HG03565 (cell line): ENCODE data around the gene TP53I13.
"Not testable (repeated sequence)": the region's sequence is repeated elsewhere in the genome, so short reads cannot be mapped to it uniquely, and the experiment has no call there.

Source experiments
- ATAC-seq: cut with Tn5 transposase; IDR thresholded peaks from one replicate; pipeline ENCODE4 v1.9.1; 2021; ENCODE audit warnings: mild to moderate bottlenecking, moderate library complexity; ENCODE audit not compliant: unreplicated experiment

Gene TP53I13

GRCh38 chr17:29568331-29569244, at the start of gene TP53I13:
Gene TP53I13, plus strand, starts transcription at chr17:29568701. Its CDS starts 58 bp downstream, at chr17:29568759.
- no peak for ATAC-seq

GRCh38 chr17:29524692-29525091, 43.8 kb upstream of the TP53I13 start:
- ATAC-seq: no peak

DNA sequence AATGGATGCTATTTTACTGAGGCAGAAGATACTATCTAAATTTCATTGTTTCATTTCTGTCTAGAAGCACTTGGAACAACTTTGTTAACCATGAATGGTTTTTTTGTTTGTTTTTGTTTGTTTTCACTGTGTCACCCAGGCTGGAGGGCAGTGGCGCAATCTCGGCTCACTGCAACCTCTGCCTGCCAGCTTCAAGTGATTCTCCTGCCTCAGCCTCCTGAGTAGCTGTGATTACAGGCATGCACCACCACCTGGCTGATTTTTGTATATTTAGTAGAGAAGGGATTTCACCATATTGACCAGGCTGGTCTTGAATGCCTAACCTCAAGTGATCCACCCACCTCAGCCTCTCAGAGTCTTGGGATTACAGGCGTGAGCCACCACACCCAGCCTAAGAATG, 42.2 kb upstream of the TP53I13 start:
- no peak for ATAC-seq

GRCh38 chr17:29533976-29534375, 34.5 kb upstream of the TP53I13 start:
- no peak for ATAC-seq

DNA sequence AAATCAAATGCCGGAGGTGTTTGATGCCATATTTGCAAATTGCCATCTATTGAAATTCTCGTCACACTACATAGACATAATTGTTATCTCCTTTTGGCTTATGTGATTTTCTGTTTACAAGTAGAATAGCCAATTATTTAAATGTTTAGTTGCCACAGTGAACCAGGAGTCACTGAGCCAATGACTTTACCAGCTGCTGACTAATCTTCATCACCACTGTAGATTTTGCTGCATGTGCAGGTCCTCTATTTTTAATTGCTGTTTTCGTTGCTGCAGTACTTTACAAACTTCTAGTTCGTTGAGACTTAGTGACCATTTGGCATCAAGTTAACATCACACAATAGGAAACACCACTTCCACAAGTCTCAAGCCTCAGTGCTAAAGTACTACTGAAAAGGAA, 24.4 kb upstream of the TP53I13 start:
- no peak for ATAC-seq

DNA sequence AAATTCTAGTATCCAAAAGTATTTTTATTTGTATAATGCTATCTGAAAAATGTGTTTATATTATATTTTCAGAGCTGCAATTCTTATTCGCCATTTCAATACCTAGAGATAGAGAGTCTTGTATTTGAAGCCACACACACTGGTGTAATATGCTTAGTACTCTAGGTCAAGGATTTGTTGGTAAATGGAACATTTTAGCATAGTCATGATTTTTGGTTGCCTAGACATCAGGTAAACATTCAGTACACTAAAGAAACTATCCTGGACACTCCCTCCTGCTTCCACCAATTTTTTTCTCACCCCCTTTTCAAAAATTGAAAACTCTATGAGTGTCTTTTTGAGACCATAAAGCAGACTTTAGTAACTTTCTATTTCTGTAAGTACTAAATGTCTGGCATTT, 22.4 kb upstream of the TP53I13 start:
- no peak for ATAC-seq

DNA sequence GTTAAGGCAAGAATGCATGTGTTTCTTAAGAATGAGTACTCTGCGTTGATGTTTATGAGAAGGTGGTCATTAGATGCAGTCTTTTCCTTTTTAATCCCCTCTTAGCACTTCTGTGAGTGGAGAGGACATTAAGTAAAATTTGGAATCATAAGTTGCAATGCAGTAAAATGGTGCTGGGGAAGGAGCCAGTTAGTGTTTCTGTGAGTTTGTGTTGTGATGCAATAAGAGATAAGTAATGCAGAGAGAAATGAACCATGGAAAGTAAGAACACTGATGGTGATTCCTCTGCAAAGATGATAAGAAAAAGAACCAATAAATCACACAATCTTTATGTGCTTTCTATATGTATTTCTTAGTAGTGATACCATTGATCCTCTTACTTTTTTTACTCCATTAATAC, 21.7 kb upstream of the TP53I13 start:
- ATAC-seq: no peak

DNA sequence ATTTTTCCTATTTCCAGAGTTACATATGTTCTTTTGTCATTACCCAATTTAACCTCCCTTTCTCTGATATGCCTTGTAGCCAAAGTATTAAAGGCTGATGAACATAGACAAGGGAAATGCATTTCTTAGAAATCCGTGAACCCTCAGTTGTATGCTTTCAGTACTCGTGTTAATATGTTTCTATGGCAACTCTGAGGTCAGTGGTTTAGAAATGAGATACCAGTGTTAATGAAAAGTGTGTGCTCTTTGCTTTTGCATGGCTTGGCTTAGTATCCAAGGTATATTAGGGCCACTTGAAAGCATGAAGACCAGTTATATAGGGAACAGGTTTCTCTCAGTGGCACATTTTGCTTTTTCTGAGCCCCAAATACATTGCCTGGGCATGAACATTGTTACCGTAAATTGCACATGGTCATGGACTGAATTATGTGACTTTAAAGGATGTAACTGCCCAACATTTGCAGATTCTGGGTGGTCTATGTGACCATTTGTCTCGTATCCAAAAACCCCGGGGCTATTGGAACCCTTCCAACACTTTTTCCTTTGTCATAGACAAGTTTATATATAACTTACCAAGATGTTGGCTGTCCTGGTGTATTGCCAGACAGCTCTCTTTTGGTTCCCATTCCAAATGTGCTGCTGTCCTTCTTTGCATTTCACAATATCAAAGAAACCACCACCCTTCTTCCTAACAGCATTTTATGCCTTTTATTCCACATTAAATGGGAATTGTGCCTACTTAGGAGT, 19.2 kb upstream of the TP53I13 start:
- ATAC-seq: no peak

DNA sequence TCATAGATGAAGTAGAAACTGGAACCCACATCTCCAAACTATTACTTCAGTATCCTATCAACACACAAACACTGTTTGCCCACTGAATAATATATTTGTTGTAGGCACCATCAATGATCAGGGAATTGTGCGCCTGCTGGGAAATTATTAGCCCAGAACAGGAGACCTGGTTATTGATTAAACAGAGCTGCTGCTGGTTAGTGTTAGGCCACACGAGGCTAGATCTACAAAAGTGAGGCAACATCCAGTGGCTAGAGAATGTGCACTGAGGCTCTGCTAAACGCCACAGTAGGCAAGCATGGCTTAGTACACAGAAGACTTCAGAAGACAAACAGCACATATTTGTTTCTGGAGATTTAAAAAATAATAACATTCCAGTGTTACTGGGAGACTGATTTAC, 12.7 kb upstream of the TP53I13 start:
- no peak for ATAC-seq

DNA sequence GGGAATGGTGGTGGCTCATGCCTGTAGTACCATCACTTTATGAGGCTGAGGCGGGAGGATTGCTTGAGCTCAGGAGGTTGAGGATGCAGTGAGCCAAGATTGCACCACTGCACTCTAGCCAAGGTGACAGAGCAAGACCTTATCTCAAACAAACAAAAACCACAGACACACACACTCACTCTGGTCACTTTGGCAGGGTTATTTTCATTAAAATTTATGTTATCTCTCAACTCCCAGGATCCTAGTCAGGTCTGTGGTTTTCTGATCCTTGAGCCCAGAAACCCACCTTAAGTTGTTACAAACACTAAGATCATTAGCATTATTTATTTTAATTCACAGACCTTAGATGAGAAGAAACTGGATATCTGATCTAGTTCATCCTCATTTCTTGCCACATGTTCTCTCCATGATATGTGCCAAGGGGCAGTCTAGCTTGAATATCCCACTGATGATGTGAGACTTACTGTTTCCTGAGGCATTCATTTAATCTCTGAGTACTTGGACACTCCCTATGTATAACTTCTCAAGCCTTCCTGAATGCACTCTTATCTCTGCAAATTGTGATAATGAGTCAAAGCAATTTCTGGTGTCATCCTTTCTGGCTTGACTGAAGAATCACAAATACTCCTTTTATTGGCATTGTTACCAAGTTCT, 11.3 kb upstream of the TP53I13 start:
- no peak for ATAC-seq

GRCh38 chr17:29557739-29558116, 10.8 kb upstream of the TP53I13 start:
- ATAC-seq: no peak

- ATAC-seq: not testable (repeated sequence)
Observed at GRCh38 chr17:29558139-29558538, 10.4 kb upstream of the TP53I13 start.

DNA sequence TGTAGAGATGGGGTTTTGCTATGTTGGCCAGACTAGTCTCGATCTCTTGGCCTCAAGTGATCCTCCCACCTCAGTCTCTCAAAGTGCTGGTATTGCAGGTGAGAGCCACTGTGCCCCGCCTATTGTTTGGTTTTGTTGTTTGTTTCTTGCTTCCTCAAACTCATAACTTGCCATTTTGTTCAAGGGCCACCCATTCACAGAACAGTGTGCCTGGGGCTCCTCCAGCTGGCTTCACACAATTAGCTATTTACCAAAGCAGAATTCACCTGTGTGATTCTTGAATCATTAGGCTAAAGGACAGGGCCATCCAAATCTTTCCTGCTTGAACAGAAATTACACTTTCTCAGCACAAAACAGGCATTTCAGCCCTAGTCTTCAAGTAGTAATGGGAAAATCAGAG, 8.9 kb upstream of the TP53I13 start:
- ATAC-seq: no peak

GRCh38 chr17:29560316-29560715, 8.2 kb upstream of the TP53I13 start:
- no peak for ATAC-seq

DNA sequence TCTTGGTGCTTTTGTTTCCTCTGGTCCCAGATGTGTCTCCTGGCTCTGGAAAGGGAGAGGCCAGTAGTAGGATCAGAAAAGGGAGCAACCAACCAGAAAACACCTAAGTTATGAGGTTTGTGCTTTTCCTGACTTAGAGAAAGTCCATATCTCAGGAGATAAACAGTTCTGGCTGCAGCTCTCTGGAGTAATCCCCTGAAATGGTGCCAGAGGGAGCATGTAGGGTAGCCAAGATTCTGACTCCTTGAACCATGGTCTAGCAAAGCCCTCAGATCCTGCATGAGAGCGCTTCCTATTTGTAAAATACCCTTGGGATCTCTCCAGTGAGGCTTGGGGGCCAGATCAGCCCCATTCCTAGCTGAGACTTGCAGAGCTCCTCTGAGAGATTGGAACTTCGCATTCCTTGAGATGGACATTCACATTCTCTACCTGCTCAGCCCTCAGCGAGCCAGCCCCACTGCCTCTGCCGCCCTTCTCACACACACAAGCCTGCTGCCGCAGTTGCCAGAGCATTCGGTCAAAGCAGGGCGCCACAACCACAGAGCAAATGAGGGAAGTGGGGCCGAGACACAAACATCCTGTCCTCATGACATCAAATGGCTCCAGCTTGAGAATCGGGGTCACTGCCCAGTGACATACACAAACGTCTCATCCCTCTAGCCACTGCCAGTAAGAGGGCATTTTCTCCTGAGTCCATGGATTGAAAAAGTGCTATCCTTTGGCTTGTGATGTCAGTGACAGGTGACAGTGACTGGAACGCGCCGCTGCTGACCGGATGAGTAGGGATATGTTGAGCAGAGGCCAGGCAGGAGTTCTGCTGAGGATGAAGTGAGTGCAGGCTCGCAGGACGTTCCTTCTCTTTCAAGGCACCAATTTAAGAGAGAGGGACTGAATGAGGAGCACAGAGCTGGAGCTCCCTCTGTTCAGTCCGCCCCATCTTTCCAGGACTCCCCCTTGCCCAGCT, 6.7 kb upstream of the TP53I13 start:
- no peak for ATAC-seq

DNA sequence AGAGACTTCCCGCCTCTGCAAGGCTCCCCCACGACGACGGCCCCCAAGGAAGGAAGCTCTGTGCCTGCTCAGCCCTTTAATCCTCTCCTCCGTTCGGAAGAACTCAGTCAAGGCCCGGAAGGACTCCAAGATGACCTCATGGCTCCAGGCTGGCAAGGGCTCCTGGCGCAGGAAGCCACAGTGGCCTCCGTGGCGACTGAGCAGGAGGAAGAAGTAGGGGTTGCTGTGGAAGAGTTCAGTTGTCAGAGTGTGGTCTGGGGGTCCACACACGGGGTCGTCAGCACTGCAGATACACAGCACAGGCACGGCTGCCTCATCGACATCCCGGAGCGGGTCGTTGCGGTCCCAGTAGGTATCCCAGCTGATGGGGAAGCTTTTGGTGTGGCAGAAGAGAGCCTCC, 5.9 kb upstream of the TP53I13 start:
- ATAC-seq: no peak

- no peak for ATAC-seq
Observed at GRCh38 chr17:29563816-29564215, 4.7 kb upstream of the TP53I13 start.

DNA sequence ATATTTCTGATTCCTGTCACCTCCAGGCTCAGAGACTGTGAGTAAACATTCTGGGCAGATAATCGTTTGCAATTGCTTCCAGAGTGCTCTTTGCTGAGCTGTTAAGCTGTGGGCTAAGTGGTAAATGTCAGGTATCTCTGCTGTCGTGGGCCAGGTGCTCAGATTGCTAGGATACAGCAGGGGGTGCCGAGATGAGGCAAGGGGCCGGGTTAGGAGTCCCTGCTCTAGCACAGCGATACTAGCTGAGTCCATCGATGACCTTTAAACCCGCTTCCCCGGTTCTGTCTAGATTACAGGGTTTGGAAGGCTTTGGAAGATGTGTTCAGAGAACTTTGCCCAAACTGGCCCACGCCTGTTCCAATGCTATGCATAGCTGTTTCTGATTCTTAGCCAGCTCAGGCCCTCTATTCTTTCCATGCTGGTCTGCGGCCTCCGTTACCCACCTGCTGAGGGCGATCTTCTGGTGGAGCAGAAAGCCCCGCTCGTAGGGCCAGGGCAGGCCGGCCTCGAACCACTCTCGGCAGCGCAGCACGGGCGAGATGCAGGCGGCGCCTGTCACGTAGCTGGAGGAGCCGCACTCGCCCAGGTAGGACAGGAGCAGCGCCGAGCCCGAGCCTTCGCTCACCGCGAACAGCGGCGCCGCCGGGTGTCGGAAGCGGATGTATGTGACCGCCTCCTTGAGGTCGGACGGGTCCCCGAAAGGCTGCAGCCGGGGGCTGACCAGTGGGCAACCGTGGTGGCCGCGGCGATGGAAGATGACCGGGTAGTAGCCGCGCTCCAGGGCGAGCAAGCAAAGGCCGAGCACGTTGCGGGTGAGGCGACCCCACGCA, 2.6 kb upstream of the TP53I13 start:
- no peak for ATAC-seq

DNA sequence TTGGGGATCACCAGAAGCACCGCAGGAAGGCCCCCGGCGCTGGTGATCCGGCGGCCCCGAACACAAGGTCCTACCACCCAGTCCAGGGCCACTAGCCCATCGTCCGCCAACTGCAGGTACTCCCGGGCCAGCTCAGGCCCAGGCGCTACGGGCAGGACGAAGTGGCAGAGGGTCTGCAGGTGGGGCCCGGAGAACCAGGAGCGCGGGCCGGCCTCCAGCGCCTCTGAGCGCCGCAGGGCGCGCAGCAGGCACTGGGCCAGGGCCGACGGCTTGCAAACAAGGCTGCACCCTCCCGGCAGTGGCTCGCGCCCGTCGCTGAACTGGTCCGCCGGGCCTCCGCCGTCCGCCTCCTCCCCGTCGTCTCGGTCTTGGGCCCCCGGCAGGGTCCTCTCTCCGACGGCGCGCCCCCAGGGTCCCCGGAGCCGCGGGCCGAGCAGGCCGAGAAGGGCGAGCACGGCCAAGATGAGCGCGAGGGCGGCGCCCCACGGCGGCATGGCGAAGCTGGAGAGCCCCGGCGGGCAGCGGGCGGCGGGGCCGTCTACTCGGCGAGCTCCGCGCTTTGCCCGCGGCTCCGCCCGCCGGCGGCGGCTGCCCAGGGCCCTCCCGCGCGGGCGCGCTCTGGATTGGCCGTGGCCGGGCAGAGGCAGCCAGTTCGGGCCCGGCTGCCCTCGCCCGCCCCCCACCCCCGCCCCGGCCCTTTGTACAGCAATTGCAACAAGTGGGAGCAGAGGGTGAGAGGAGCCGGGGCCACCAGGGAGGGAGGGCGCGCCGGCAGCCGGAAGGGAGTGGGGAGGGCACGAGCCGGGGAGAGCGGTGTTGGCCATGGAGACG, 1.8 kb upstream of the TP53I13 start, which contains the start of gene ABHD15:
Gene ABHD15 (minus strand): TSS at position 565 of the 831 bp plus-strand sequence. CDS start 71 bp downstream, at position 494.
- no peak for ATAC-seq
